Middle frontal gyrus (tissue), 1 donor: ENCODE data around the gene CTAG1A.
"Not testable (repeated sequence)": the region's sequence is repeated elsewhere in the genome, so short reads cannot be mapped to it uniquely, and the experiment has no call there.

ENCODE experiments used
- DNase-seq: peaks from one replicate; pipeline ENCODE4 v3.0.0-alpha.2; 2015; ENCODE audit warnings: low spot score; ENCODE audit errors: extremely low spot score

Gene CTAG1A

DNA sequence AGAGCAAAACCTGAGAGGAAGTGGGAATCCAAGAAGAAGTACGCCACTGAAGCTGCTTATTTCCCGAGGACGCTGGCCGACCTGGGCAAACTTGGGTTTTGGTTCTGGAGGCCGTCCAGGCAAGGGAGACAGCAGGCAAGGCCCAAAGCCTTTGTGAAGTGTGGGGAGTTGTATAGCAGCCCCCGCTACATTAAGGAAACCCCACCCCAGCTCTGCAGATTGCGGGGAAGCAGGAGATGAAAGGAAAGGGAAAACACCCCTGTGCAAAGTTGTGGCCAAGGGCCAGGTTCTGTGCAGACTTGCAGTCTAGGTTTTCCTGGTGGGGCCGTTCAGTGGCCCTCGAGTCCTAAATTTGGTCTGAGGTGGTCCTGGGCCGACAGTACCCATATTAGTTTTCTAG, 11.9 kb upstream of the CTAG1A start:
- not testable (repeated sequence) for DNase-seq

DNA sequence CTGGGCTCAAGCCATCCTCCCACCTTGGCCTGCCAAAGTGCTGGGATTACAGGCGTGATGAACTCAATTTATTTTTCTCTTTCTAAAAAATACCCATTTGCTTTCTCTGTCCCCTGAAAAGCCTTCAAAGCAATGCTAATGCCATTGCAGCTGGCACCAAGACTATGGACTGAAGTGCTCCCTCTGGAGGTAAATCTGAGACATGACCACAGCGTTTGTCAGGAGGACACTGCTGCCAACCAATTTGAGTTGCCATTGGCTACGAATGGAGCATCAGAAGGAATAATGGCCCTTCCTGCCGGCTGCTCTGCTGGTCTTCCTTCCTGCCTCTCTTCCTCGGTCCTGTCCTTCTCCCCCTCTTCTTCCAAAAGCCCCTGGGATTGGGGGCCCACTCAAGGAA, 9.9 kb upstream of the CTAG1A start:
- not testable (repeated sequence) for DNase-seq

DNA sequence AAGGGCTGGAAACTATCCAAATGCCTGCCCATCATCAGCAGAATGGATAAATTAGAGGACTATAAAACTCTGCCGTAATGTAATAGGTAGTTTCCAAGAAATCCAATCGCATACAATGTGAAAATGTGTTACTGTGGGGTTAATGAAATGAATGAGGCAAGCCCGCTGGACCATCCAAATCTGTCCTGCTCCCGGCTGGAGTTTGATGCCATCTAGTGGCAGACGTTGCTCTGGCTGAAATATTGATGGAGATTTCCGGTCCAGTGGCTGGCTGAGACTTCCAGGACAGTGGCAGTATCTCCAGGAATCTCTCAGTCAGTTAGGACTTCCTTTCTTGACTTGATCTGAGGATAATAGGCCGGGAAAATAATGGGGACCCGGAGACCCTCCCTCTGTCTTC, 1.9 kb upstream of the CTAG1A start:
- DNase-seq, result not testable (repeated sequence)

DNA sequence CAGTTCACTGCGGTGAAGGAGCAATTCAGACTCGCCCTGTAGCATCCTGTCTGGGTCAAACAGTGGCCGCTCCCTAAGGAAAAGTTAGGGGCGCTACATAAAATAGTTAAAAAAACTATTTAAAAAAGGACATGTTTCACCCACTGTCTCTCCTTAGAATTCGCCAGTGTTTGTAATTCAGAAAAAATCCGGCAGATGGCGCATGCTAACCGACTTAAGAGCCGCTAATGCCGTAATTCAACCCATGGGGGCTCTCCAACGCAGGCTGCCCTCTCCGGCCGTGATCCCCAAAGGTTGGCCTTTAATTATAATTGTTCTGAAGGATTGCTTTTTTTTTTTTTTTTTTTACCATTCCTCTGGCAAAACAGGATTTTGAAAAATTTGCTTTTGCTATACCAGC, 5.5 kb downstream of the CTAG1A start:
- DNase-seq, result not testable (repeated sequence)

DNA sequence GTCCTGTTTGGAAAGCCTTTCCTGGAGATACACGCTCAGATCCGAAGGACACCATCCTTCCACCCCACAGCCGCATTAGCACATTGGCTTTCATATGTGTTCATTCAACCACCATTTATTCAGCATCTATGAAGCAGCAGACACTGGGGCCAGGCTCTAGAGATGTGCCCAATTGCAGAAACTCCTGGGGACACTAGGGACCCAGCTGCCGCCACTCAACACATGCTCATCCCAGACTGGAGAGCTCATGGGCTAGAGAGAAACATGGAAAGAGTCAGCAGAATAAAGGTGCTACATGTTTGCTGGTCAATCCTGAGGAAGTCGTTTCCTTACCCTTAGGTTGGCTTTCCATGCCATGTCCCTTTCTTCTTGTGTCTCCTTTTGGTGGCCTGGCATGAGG, 7.6 kb downstream of the CTAG1A start:
- no peak for DNase-seq

DNA sequence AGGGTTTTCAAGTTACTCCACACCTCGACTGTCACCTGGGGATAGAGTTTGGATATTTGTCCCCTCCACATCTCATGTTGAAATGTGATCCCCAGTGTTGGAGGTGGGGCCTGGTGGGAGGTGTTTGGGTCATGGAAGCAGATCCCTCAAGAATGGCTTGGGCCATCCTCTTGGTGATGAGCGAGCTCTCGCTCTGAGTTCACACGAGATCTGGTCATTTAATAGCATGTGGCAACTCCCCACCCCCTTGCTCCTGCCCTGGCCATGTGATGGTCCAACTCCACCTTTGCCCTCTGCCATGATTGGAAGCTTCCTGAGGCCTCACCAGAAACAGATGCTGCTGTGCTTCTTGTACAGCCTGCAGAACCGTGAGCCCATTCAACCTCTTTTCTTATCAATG, 8.3 kb downstream of the CTAG1A start:
- DNase-seq, result no peak

DNA sequence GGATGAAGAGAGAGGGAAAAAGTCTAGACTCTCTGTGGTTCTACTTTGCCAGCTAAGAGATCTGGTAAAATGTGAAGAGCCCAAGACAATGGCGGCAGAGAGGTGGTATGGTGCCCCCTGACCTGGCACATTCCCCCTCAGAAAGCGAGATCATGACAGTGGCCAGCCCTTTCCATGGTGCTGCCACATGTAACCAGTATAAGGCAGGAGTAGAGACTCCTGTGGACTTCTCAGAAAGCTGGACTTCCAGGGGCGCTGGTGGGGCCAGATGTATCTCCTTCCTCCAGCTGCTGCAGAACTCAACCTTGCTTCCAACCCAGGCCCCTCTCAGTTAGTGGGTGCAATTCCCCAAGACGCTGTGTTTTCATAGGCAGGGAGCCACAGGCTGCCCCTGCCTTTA, 9.6 kb downstream of the CTAG1A start:
- DNase-seq, result no peak

DNA sequence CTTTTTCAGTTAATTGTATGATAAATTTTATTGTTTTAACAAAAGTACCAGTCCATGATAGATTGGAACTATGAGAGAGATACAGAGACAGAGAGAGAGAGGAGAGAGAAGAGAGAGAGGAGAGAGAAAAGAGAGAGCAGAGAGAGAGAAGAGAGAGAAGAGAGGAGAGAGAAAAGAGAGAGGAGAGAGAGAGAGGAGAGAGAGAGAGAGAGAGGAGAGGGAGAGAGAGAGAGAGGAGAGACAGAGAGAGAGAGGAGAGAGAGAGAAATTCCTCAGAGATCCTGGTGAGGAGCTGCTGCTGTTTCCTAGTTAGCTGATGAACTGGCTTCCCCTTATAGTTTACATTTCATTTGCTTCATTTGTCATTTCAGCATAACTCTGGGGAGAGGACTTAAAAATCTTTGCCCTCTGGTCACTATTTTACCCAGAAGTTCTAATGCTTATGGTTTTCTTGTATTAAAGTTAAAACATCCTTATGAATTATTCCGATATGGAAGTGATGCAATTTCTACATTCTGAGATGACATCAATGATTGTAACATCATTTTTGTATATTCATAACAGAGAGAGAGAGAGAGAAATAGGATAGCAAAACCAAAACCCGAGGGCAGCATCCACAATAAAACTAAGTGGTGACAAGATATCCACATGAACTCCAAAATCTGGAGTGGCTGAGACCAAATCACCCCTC, 10.8 kb downstream of the CTAG1A start:
- DNase-seq, result no peak

DNA sequence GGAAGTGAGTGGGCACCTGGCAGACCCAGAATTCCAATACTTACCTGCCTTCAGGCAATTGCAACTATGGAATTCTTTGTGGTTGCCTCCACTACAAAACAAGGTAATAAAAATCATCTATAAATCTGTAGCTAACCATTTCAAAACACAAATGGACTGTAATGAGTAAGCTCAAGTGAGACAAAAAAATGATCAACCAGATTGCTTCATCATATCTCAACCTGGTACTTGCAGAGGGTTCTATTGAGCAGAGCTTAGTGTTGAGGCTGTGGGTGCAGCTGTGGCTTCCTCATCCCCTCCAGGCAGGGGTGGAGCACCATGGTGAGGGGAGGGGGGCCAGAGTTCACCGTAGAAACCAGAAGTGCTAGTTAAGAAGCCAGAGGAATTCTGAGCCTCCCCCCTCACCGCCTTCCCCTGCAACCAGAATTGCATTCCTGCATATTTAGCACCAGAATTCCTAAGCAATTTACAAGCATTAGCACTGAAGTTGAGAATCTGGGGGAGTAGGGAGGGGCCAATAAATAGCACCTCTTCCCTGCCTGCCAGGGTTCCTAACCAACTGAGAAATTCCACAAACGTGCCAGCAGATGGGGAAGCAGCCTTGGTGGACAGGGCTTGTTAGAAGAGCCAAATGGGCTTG, 11.5 kb downstream of the CTAG1A start:
- no peak for DNase-seq

DNA sequence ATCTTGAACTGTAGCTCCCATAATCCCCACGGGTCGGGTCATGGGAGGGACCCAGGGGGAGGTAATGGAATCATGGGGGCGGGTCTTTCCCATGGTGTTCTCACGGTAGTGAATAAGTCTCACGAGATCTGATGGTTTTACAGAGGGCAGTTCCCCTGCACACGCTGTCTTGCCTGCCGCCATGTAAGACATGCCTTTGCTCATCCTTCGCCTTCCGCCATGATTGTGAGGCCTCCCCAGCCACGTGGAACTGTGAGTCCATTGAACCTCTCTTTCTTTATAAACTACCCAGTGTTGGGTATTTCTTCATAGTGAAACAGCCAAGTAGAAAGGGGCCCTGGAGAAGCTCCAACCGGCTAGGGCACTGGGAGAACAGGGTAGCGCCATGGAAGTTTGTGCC, 12.3 kb downstream of the CTAG1A start:
- no peak for DNase-seq

DNA sequence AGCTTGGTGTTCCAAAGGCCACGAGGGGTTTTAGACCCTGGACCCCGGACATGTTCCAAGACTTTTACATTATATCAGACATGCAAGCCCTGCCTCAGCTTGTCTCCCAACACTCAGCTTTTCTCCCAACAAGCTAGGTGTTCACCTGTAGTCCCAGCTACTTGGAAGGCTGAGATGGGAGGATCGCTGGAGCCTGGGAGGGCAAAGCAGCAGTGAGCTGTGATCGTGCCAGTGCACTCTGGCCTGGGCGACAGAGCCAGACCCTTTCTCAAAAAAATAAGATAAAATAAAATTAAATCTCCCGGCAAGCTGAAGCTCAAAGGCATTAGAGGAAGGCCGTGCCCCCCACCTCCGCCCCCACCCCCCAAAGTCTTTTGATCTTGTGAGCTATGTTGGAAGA, 13.7 kb downstream of the CTAG1A start:
- DNase-seq, result no peak

DNA sequence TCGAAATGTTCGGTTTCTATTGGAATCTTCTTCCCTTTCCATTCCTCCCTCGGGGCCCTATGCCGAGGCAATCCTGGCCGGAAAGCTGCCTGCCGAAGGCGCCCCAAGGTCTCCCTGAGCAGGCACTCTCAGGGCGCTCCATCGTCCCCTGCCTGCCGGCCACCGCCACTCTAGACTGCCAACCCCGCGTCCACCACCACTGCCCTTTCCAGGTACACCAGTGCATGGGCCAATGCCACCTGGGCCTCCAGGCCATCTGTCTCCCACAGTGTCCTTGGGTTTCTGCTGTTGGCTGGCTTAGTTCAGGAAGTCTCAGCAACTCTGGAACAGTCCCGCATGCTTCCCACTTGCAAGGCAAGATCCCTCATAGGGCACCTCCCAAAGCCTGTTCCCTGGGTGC, 14.6 kb downstream of the CTAG1A start:
- no peak for DNase-seq

DNA sequence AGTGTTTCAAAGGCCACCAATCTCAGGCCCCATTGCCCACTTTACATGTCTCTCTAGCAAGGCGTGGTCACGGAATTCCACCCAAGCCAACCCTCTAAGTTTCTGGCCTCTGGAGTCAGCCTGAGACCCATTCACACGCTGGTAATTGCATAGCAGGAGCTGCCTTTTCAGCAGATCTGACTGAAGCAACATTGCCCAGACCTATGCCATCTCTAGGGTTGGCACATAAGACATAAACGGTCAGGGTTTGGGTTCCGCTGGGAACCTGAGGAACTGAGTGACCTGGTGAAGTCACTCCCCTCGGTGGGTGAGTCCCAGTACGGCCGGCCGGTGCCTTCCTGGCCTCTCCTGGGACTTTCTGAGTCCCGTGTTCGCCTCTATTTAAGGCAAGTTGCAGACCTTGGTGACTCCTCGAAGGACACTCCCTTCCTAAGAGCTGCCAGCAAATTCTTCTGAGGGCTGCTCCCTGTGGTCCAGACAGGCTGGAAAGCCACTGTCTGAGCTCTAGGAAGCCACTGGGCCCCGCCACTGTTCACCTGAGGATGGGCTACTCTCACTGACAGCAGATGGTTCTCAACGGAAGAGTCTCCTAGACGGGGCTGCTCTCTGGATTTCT, 15.9 kb downstream of the CTAG1A start:
- no peak for DNase-seq

DNA sequence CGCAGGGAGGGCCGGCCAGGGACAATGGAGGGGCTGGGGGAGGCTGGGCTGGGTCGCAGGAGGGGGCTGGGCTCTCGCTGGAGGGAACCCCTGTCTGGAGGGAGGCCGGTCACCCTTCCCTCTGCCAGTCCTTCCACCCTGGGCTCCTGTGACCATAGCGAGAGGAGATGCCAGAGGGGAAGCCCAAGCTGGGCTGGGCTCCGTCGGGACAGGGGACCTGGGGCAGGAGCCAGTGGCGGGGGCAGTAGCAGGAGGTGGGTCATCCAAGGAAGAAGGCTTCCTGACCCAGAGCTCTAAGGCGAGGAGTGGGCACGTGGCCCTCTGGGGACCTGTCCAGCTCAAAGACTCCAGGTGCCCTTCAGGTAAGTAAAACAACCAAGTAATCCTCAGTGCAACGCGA, 17.3 kb downstream of the CTAG1A start:
- no peak for DNase-seq

DNA sequence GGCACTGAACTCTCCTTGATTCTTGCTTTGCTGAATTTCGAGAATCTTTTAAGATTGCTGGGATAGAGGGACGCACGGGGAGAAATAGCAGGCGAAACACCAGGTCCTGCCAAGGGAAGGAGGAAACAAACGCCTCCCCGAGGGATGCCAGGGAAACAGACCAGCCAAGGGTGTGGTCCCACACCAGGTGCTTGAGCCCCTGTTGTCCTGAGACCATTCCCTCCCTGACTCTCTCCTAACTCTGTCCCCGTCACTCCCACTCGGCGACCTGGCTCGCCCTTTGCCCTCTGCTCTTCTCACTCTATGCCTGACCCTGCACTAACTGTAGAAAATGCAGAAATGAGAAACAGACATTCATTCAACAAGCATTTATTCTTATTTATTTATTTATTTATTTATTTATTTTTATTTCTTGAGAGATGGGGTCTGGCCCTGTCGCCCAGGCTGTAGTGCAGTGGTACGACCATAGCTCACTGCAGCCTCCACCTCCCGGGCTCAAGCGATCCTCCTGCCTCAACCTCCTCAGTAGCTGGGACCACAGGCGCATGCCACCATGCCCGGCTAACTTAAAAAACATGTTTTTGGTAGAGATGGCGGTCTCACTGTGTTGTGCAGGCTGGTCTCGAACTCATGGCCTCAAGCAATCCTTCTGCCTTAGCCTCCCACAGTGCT, 18.0 kb downstream of the CTAG1A start:
- no peak for DNase-seq

DNA sequence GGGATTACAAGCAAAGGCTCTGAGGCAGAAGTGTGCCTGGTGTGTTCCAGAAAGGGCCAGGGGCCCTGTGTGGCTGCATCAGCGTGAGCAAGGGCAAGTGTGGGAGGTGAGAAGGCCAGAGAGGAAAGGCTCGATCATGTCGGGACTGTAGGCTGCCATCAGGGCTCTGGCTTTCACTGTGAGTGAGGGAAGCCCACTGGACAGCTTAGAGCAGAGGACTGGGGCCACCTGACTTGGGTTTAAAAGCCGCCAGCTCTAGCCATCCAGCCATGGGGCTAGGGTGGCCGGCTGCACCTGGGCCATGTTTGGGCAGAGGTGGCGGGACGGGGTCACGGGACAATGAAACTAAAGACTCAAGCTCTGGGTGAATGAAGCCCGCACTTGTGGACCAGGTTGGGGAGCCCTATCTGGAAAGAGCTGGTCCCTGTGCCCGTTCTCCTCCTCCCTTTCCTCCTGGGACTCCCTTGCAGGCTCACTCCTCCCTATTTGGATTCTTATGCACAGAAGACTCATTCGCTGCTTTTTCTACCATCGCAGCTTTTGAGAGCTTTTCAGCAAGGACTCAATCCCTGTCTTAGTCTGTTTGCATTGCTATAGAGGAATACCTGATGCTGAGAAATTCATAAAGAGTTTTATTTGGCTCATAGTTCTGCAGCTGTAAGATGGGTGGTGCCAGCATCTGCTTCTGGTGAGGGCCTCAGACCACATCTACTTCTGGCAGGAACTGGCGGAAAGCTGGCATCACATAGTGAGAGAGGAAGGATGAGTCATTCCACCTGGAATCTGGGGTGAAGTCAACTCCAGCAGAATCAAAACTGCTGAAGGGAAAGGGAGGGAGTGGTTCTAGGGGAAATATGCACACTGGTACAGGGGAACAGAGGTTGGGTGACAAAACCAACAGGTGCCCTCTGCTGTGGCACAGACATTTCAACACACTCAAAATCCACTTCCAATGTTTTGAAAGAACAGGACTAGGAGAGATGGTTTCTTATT, 18.8 kb downstream of the CTAG1A start:
- no peak for DNase-seq

DNA sequence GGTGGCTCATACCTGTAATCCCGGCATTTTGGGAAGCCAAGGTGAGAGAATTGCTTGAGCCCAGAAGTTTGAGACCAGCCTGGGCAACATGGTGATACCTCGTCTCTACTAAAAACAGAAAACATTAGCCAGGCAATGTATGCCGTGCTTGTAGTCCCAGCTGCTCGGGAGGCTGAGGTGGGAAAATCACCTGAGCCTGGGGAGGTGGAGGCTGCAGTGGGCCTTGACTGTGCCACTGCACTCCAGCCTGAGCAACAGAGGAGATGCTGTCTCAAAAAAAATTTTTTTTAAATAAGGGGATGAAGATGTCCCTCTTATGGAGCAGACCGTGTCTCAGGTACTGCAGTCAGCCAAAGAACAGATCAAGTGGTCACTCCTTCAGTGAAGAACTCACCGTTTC, 20.6 kb downstream of the CTAG1A start:
- DNase-seq, result no peak

DNA sequence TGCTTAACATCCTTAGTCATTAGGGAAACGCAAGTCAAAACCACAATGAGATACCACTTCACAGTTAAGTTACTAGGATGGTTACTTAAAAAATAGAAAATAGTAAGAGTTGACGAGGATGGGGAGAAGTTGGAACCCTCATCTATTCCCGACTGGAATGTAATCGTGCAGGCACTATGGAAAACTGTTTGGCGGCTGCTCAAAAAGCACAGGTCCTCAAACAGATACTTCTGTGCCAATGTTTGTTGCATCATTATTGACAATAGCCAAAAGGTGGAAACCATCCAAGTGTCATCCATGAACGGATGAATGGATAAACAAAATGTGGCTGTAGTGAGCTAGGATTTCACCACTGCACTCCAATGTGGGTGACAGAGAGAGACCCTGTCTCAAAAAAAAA, 22.4 kb downstream of the CTAG1A start:
- DNase-seq, result no peak

DNA sequence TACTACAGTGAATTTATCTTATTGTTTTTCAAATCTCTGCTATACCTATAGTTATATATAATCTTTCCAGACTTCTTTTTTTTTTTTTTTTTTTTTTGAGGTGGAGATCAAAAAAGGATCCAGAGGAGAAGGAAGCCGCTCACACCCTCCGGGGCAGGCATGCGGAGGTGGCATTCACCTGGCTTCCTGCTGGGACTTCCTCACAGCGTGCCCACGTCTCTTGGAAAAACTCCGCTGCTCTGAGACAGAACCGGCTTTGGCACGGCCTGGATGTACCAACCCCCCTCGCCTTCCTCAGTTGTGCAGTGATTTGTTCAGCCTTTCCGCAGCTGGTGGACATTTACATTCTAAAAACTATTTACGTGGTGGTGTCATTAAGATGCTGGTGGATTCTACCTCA, 23.0 kb downstream of the CTAG1A start:
- not testable (repeated sequence) for DNase-seq

DNA sequence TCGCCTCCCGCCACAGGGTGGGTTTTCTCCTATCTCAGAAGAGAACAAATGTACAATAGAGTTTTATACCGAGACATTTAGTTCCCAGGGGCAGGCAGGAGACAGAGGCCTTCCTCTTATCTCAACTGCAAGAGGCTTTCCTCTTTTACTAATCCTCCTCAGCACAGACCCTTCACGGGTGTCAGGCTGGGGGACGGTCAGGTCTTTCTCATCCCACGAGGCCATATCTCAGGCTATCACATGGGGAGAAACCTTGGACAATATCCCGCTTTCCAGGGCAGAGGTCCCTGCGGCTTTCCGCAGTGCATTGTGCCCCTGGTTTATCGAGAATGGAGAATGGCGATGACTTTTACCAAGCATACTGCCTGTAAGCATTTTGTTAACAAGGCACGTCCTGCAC, 23.9 kb downstream of the CTAG1A start:
- DNase-seq, result not testable (repeated sequence)

DNA sequence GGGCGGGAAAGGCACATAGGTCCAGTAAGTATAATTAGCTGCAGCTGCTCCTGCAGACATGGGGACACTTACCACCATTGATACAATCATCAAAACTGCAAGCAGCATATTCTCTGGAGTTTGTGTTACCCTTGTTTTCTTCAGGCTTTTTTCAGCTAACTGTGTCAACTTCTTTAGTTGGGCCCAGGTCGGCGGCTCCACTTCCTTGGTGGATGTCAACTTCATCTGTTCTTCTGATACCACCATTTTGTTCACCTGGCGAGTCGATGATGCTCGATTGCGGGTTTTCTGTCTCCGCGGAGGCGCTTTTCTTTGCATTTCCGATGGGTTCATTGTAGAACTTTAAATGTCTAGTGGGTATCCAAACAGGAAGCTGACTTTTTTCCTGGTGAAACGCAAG, 26.2 kb downstream of the CTAG1A start:
- DNase-seq, result not testable (repeated sequence)
